DMS53 treated with DMSO at 0.1 percent for 48 hours (cell line): ENCODE measurements around the gene PRSS33.

Experiments
- DNase-seq: peaks from one replicate; lab custom pipeline; 2025; ENCODE audit not compliant: unreplicated experiment; lab: John Stamatoyannopoulos, UW

The PRSS33 gene

DNA sequence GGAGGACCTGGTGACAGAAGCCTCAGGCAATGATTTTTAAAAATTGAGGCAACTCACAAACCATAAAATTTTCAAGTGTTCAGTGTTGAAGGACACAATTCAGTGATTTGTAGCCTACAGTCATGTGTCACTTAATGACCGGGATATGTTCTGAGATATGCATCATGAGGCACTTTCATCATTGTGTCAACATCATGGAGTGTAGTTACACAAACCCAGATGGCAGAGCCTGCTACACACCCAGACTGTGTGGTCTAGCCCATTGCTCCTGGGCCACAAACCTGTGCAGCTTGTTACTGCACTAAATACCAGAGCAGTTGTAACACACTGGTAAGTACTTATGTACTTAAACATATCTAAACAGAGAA, 12.5 kb upstream of the PRSS33 start:
- DNase-seq, result peak; percentile 81

DNA sequence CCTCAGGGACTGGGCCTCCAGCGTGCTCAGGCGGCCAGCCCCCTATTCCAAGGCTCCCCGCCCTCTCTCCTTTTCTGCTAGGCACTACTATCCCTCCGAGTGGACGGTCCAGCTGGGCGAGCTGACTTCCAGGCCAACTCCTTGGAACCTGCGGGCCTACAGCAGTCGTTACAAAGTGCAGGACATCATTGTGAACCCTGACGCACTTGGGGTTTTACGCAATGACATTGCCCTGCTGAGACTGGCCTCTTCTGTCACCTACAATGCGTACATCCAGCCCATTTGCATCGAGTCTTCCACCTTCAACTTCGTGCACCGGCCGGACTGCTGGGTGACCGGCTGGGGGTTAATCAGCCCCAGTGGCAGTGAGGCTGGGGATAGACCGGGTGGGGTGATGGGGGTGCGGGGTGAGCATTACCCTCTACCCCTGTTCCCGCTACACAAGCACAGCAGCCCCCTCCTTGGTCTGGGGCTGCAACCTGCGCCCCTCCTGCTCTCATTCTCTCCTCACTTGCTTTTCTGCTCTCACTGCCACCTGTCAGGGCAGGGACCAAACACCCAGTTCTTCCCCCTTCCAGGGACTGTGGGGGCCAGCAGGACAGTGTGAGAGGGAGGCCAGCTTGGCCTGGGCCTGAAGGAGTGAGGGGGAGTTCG, 12.0 kb upstream of the PRSS33 start:
- DNase-seq, result no peak

DNA sequence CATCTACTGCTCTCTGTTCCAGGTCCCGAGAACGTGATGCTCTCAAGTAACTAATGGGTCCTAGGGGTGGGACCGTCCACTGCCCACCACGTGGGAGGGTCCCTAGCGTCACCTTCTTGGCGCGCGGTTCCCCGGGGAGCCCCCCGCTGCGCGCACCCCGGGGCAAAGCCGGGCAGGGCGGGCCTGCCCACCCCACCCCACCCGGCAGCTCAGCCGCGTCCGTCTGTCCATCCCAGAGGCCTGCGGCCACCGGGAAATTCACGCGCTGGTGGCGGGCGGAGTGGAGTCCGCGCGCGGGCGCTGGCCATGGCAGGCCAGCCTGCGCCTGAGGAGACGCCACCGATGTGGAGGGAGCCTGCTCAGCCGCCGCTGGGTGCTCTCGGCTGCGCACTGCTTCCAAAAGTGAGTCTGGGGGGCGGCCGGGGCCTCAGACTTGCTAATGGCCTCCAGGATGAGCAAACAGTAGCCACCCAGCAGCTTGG, 11.4 kb upstream of the PRSS33 start:
- no peak for DNase-seq

DNA sequence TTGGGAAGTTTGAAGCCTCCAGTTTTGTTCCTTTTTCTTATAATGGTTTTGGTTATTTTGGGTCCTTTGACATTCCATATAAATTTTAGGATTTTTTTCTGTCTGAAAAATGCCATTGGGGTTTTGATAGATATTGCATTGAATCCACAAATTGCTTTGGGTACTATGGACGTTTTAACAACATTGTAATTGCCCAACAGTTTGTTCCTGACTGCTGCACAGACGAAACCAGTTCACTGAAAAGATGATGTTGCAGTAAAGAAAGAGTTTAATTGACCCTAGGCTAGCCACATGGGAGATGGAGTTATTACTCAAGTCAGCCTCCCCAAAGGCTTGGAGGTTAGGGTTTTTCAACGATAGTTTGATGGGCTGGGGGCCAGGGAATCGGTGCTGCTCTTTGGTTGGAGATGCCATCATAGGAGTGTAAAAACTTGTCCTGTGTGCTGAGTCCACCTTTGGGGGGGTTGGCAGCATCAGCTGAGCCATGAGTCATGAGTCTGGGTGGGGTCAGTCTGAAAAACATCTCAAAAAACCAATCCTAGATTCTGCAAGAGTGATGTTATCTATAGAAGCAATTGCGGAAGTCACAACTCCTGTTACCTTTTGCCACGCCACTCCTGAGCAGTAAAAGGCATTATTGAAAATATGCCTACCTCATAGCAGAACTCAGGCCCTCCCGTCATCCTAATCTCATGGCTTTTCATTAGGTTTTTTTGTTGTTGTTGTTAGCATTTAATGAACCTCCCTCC, 8.2 kb upstream of the PRSS33 start:
- DNase-seq, result no peak

DNA sequence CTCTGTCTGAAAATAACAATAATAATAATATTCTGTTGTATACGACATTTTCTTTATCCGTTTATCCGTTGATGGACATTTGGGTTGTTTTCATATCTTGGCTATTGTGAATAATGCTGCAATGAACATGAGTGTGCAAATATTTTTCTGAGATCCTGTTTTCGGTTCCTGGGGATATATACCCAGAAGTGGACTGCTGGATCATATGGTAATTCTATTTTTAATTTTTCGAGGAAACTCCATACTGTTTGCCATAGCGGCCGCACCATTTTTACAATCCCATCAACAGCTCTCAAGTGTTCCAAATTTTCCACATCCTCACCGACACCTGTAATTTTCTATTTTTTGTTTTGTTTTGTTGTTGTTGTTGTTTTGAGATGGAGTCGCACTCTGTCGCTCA, 5.6 kb upstream of the PRSS33 start:
- DNase-seq, result no peak

DNA sequence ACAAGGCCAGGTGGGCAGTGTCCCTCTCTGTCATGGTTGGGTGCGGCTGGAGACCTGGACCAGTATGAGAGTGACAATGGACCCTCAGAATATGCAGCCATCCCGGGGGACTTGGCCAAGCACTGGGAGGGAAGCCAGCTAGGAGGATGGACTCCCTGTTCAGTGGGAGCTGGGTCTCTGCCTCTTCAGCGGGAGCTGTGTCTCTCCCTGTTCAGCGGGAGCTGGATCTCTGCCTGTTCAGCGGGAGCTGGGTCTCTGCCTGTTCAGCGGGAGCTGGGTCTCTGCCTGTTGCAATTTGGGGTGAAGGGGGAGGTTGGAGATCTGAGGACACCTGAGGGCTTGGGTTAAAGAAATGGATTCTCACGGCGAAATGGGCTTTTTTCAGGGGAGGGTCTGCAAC, 3.8 kb upstream of the PRSS33 start:
- no peak for DNase-seq

DNA sequence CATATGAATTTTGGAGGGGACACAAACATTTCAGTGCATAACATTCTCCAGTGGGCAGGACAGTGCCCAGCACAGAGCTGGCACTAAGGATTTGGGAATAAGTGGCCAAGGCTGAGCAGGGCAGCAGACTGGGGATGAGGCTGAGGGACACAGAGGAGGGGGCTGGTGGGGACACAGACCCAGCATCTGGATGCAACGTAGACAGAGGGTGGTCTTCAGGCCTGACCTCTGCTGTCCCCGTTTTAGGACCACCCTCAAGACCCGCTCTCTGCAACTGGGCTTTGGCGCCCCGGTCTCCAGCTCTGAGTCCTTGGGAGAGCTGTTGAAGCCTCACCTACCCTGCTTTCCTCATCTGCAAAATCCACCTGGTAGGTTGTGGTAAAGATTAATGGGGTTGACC, 3.3 kb upstream of the PRSS33 start:
- DNase-seq, result no peak

DNA sequence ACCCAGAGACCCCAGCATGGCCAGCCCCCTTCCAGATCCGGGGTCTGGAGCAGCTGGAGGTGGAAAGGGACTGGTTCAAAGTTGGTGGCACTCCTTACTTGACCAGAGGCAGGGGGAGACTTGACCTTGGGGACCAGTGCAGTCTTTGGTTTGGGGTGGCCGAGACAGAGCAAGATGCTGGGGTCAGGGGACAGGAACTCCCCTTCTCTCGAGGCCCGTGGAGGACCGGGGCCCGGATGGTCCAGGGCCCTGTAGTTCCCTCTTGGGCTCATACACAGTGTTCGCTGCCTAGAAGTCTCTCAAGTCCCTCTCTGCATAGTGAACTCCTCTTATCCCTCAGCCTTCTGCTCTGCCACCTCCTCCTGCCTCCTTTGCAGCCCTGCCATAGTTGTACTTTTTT, 601 bp upstream of the PRSS33 start:
- no peak for DNase-seq

DNA sequence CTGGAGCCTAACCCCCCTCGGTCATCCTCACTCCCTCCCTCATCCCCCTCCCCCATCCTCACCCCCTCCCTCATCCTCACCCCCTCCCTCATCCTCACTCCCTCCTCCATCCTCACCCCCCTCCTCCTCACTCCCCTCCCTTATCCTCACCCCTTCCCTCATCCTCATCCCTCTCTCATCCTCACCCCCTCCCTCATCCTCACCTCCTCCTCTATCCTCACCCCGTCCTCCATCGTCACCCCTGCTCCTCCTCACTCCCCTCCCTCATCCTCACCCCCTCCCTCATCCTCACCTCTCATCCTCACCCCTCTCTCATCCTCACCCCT, 571 bp downstream of the PRSS33 start:
- no peak for DNase-seq

DNA sequence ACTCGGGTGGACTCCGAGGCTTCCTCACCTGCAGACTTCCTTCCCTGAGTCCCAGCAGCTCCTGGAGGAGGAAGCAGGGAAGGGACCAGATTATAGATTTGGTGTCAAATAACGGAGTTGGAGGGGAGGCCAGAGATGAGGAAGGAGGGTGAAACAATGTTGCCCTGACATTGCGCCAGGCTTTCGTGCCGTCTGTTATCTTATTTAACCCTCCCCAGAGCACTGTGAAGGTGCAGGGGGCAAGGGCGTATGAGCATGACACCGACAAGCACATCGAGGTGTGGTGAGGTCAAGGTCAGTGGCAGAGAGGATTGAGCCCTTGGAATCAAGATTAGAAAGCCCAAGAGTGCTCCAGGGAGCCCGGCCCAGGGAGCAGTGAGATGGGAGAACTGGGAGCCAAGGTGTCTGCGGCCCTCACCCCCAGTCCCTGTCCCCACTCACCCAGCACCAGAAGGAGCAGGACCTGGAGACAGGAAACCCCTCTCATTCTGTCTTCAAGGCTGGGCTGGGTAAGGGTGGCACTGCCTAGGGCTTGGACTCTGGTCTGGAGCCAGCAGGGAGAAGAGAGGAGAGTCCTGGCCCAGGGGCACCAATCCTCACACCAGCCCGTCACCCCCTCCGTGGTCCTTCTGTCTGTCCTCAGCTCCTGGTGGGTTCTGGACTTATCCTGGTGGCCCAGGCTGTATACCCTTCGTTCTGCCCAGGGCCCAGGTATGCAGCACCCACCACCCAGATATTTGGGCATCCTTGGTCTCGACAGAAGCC, 1.1 kb downstream of the PRSS33 start:
- no peak for DNase-seq

DNA sequence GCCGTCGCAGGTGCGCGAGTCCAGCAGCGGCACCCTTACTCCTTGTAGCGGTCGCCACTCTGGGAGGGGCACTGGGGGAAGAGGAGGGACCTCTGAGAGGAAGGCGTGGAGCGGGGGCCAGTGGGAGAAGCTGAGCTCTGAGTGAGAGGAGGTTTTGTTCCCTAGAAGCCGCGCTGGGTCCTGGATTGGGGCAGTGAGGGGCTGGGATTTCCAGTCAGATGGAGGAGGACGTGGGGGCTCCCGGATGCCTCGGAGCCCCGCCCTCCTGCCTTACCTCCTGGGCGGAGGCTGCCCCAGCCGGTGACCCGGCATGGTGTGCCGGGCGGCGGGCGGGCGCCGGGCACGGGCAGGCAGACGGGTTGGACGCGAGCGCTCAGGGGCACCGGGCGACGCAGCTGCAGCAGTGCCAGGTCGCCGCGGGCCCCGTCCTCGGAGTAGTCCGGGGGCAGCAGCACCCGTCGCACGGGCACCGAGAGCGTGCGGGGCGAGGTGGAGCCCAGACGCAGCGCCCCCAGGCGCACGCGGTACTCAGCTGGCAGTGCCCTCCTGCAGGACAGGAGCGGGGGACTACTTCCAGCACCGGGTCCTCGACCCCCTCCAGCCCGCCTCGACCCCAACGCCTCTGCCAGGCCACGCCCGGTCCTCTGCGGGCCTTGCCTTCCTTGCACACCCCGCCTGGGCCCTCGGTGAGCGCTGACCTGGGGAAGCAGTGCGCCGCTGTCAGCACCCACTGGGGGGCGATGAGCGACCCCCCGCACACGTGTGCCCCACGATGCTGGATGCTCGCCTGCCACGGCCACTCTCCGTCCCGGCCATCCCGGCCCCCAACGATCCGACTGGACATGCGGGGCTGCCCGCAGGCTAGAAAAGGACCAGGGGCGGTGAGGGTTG, 2.0 kb downstream of the PRSS33 start:
- no peak for DNase-seq

DNA sequence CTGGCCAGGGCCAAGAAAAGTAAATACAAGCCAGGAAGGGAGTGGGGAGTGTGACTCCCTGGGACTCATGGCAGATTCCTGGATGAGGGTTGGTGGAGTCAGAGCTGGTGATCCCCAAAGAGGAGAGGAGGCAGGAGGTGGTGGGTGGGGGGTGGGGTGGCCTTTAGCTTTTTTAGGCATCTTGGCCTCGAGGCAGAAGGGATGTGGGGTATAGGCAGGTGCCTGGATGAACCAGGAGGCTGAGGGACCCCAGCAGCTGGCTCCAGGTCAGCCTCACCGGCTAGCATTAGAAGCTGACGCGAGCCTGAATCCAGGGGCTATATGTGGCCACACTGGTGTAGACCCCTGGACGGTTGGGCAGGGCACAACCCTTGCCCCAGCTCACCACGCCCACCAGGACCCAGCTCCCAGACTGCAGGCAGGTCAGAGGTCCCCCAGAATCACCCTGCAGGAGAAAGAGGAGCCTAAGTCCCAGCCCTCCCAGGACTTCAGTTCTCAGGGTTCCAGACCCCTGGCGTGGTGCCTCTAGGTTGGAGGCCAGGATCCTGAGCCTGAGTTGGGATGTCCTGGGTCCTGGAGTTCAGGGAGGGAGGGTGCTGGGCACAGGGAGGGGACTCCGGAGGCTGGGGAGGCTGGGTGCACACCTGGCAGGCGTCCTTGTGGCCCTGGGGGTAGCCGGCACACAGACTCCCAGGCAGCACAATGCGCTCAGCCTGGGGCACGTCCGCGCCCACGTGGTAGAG, 2.8 kb downstream of the PRSS33 start:
- no peak for DNase-seq

DNA sequence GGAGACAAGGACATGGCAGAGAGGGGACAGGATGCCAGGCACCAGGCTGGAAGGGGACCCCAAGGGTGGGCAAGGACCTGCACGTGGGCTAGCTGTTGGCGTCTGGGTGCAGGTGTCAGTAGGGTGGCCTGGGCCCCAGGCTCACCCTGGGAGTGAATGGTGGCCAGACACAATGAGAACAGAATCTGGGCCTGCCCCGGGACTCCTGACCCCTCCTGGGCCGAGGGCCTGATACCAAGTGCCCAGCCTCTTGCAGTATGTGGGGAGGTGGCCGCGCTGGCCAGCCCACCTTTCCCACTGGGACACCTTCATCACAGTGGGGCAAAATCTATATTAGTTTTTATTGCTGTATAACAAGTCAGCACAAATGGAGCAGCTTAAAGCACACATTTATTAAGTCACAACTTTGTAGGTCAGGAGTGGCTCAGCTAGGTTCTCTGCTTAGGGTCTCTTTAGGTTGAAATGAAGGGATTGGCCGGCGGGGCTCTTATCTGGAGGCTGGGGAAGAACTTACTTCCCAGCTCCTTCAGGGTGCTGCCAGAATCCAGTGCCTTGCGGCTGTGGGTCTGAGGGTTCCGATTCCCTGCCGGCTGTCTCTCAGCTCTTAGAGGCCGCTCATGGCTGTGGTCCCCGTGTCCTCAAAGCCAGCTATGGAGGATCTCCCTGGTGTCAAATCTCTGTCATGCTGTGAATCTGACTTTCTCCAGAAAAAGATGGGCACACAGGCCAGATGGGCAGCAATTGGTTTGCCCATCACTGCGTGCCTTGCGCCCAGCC, 3.6 kb downstream of the PRSS33 start:
- DNase-seq, result no peak

DNA sequence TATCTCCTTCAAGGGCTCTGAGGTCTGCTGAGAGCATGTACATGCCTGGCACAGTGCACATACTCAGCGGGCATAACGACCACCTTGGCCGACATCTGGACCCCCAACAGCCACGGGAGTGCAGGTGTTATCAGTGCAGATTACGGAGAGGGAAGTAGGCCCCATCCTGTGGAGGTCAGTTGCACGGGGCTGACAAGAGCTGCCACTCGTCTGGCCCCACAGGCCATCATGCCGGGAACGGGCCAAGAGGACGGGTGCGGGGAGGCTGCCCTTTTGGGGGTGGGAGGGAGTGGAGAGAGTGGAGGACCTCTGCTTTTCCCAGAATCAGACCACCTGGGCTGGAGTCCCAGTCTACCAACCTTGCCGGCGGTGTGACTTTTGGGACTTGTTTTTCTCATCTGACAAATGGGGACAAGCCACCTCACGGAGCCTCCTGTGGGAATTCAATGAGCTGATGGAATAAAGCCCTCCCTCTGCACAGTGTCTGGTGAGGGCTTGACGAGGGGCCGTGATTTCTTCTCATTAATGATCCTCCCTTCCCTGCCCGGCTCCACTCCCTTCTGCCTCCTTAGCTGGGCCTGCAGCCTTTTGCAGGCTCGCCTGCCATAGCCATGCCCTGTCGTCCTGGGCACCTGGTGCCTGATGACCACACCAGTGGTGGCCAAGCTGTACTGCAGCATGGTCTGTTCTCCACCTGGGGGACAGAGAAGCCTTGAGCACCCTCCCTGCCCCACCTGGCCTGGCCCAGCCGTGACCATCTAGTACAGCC, 4.6 kb downstream of the PRSS33 start:
- no peak for DNase-seq

DNA sequence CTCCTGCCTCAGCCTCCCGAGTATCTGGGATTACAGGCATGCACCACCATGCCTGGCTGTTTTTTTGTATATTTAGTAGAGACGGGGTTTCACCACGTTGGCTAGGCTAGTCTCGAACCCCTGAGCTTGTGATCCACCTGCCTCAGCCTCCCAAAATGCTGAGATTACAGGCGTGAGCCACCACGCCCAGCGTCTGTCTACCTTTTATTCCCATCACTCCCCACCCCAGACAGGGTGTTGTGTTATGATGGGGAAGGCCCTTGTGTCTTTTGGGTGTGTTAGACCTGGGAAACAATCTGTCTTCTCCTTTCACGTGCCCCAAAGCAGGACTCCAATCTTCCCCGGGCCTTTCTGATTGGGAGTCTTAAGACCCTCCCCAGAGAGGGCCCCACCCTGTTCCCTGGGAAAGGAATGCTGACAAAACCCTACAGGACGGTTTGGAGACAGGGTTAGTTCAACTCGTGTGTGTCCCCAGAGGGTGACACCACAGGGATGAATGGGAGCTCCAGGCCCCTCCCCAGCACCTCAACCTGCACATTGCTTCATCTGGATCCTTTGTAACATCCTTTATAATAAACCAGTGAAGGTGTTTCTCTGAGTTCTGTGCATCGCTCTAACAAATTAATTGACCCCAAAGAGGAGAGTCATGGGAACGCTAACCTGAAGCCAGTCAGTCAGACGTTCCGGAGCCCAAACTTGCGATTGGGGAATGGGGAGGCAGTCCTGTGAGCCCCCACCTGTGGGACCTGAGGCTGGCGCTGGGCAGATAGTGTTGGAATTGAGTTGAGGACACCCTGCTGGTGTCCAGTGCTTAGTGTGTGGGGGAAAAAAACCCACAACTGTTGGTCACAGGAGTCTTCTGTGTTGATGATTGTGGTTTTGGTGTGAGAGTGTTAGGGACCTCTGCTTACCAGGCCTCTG, 7.1 kb downstream of the PRSS33 start:
- no peak for DNase-seq

DNA sequence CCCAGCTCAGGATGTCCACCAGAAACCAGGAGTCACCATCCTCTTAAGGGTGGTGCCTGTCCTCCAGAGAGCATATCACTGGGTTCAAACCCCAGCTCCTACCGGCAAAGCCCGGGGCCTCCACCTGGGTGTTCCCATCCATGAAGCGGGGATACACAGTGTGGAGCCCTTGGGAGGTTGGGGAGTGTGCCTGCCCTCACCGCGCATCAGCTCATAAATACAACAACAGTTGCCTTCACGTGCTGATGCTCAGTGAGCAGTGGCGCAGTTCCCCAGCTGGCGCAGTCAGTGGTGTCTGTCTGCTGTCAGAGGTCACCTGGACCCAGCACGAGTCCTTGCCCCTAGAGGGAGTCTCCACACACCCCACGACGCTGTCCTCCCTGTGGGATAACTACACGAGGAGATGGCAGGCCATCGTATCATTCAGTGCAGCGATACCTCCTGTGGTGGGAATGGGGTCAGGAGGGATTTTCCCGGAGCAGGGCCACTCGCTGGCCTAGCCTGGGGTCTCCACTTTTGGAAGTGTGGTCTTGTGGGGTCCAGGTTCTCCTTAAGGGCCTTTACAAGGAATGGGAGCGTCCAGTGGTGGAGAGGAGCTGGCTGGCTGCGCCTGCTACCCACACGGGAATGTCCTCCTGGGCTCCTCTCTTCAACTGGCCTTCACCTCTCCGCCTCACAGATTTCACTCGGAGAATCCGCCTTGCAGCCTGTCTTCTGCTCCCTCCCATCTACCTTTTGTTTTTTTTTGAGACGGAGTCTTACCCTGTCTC, 8.0 kb downstream of the PRSS33 start:
- DNase-seq, result no peak

DNA sequence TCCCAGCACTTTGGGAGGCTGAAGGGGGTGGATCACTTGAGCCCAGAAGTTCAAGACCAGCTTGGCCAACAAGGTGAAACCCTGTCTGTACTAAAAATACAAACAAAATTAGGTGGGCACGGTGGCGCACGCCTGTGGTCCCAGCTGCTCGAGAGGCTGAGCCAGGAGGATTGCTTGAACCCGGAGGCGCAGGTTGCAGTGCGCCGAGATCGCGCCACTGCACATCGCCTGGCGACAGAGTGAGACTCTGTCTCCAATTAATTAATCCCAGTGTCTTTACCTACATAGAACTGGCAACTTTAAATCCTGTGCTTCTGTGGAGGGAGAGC, 8.8 kb downstream of the PRSS33 start:
- DNase-seq, result no peak
